HepG2 (cell line): ENCODE data around the gene FZD8. TPM values are rescaled to one million over a fixed set of nuclear protein-coding genes. Genes with fewer than 3 reads are reported as not detected.

Experiments used
- CBFB ChIP-seq: sonication (generic); formaldehyde crosslinking; IDR thresholded peaks from 2 replicates; pipeline ENCODE4 v1.4.0; 2020; ENCODE audit warnings: missing genetic modification reagents
- CTCF ChIP-seq: sonication (generic); formaldehyde crosslinking; IDR thresholded peaks from 2 replicates; pipeline ENCODE4 v1.5.0; 2020; ENCODE audit warnings: mild to moderate bottlenecking, missing genetic modification reagents, moderate library complexity
- DRAP1 ChIP-seq: IDR thresholded peaks from 2 replicates; pipeline ENCODE4 v1.6.1; 2016; ENCODE audit warnings: missing genetic modification reagents, missing compliant biosample characterization
- HDAC1 ChIP-seq: sonication (generic); formaldehyde crosslinking; IDR thresholded peaks from 2 replicates; pipeline ENCODE4 v1.5.1; 2020; ENCODE audit warnings: mild to moderate bottlenecking, missing genetic modification reagents
- HNRNPUL1 ChIP-seq: fragments of 200-400 bp; formaldehyde crosslinking; IDR thresholded peaks from 2 replicates; pipeline ENCODE4 v1.6.1; 2017; ENCODE audit warnings: low read depth, mild to moderate bottlenecking, low read length, moderate library complexity
- NFYC ChIP-seq: IDR thresholded peaks from 2 replicates; pipeline ENCODE4 v1.6.1; 2016; ENCODE audit warnings: missing genetic modification reagents, missing compliant biosample characterization
- NKX3-1 ChIP-seq: sonication (generic); formaldehyde crosslinking; IDR thresholded peaks from 2 replicates; pipeline ENCODE4 v1.5.0; 2020; ENCODE audit warnings: missing genetic modification reagents
- POLR2G ChIP-seq: fragments of 200-400 bp; formaldehyde crosslinking; IDR thresholded peaks from 2 replicates; pipeline ENCODE4 v1.6.1; 2018; ENCODE audit warnings: mild to moderate bottlenecking, low read depth, low read length, moderate library complexity
- SNAPC4 ChIP-seq: sonication (generic); formaldehyde crosslinking; IDR thresholded peaks from 2 replicates; pipeline ENCODE4 v1.4.0; 2020; ENCODE audit warnings: mild to moderate bottlenecking, missing genetic modification reagents
- TAF15 ChIP-seq: fragments of 200-400 bp; formaldehyde crosslinking; IDR thresholded peaks from one replicate; pipeline ENCODE4 v1.6.1; 2018; ENCODE audit warnings: mild to moderate bottlenecking, low read depth, low read length; ENCODE audit not compliant: poor library complexity, severe bottlenecking
- TFDP1 ChIP-seq: IDR thresholded peaks from 2 replicates; pipeline ENCODE4 v1.6.1; 2016; ENCODE audit warnings: missing compliant biosample characterization, missing genetic modification reagents, borderline replicate concordance
- UBTF ChIP-seq: sonication (generic); formaldehyde crosslinking; IDR thresholded peaks from 2 replicates; pipeline ENCODE4 v1.4.0; 2020; ENCODE audit warnings: mild to moderate bottlenecking, missing genetic modification reagents
- ZFP91 ChIP-seq: sonication (generic); formaldehyde crosslinking; IDR thresholded peaks from 2 replicates; pipeline ENCODE4 v1.9.0; 2022; ENCODE audit warnings: missing genetic modification reagents, mild to moderate bottlenecking, borderline replicate concordance
- ZNF224 ChIP-seq: sonication (generic); formaldehyde crosslinking; IDR thresholded peaks from 2 replicates; pipeline ENCODE4 v1.5.0; 2020; ENCODE audit warnings: mild to moderate bottlenecking, missing genetic modification reagents
- ZNF777 ChIP-seq: sonication (generic); formaldehyde crosslinking; IDR thresholded peaks from 2 replicates; pipeline ENCODE4 v1.4.0; 2020; ENCODE audit warnings: missing genetic modification reagents
- polyA plus RNA-seq, 8 experiments: library from polyadenylated mRNA; depleted of rRNA in 3 of 8; stranded (reverse) in 7 of 8; unstranded in 1 of 8; fragments of >200 nt; fragmentation: Illumina TruSeq in 4 of 8; extraction: Trizol in 4 of 8; gene quantifications; 2 replicates each; pipeline versions ENCODE4 v1.2.1 to v1.2.3, GENCODE V29; 2011 to 2016; ENCODE audit warnings: low read depth in 4 of 8, missing spikeins in 1 of 8, mixed read lengths in 1 of 8; ENCODE audit not compliant: insufficient read depth in 1 of 8
- total RNA-seq, 5 experiments: library from RNA; depleted of rRNA; stranded (reverse); fragments of >200 nt; fragmentation: Illumina TruSeq; extraction: Trizol; gene quantifications; 2 replicates each; pipeline ENCODE4 v1.2.3, GENCODE V29; 2016; ENCODE audit warnings: low read depth in 1 of 5

The FZD8 gene
- total and polyA plus RNA-seq, 2 of the 13 experiments (the other 11 are each of a cell fraction or from before 2014, with no cell fraction given) = 0.05 to 0.07 TPM

GRCh38 chr10:35642035-35642792, at the start of gene FZD8 (continued):
- TF ChIP-seq SNAPC4 (CRISPR knock-in tag) (no peak), ZNF777 (CRISPR knock-in tag) (peak; percentile 71; the same call in 1 of the 2 replicates), HDAC1 (CRISPR knock-in tag) (0 out of 2 replicates have a peak, but pooled peaks have one; percentile 34), CTCF (CRISPR knock-in tag) (peak; percentile 40), POLR2G (0 out of 2 replicates have a peak, but pooled peaks have one; percentile 26), NFYC (CRISPR knock-in tag) (peak; percentile 43), ZNF224 (CRISPR knock-in tag) (0 out of 2 replicates have a peak, but pooled peaks have one; percentile 33), HNRNPUL1 (no peak), NKX3-1 (CRISPR knock-in tag) (no peak), TAF15 (peak; percentile 25), TFDP1 (CRISPR knock-in tag) (0 out of 2 replicates have a peak, but pooled peaks have one; percentile 40), DRAP1 (peak; percentile 32; the same call in 1 of the 2 replicates), CBFB (CRISPR knock-in tag) (no peak), ZFP91 (CRISPR knock-in tag) (peak; percentile 35; the same call in 1 of the 2 replicates), UBTF (CRISPR knock-in tag) (peak; percentile 52; the same call in 1 of the 2 replicates)
